Mucosa of descending colon (tissue), 3 donors: ENCODE measurements around the gene TM9SF2. TPM values are rescaled to one million over a fixed set of nuclear protein-coding genes. Genes with fewer than 3 reads are reported as not detected.

Experiments
- ATAC-seq: fragments of 200-7000 bp; cut with Tn5 transposase; one replicate; pipeline ENCODE4 v1.9.1; 2020; ENCODE audit warnings: mild to moderate bottlenecking, moderate library complexity
- DNase-seq, 3 donors: peaks; one replicate each; pipeline ENCODE4 v3.0.0-alpha.2; 2020
- H3K36me3 ChIP-seq: fragments of 200-600 bp; one replicate; pipeline ENCODE4 v1.8.0; 2021; ENCODE audit warnings: low read depth, mild to moderate bottlenecking
- H3K4me1 ChIP-seq: fragments of 200-600 bp; one replicate; pipeline ENCODE4 v1.8.0; 2021; ENCODE audit warnings: low read depth, mild to moderate bottlenecking
- H3K4me3 ChIP-seq: fragments of 200-600 bp; one replicate; pipeline ENCODE4 v1.8.0; 2021; ENCODE audit warnings: mild to moderate bottlenecking
- H3K9me3 ChIP-seq: fragments of 200-600 bp; one replicate; pipeline ENCODE4 v1.8.0; 2021; ENCODE audit warnings: mild to moderate bottlenecking
- CTCF ChIP-seq: fragments of 200-600 bp; IDR thresholded peaks from one replicate; pipeline ENCODE4 v1.8.0; 2022; ENCODE audit warnings: antibody characterized with exemption, mild to moderate bottlenecking
- intact Hi-C, 2 donors: fragments of 100-400 bp; cut with DNase I in 1 of 2; cut with micrococcal nuclease in 1 of 2; formaldehyde crosslinking; loops; one replicate each; pipeline versions ENCODE4 v1.11.0 to v1.11.1; 2022; cut with DNase I, micrococcal nuclease
- total RNA-seq, 3 donors: library from RNA; stranded (reverse); fragmentation: NEBNext Ultra II Directional in 2 of 3; extraction: Animal tissue kit (Norgen Biotek cat#: 25700) in 2 of 3; gene quantifications; one replicate each; pipeline versions ENCODE4 v1.2.1 to v1.2.4, GENCODE V29; 2021 to 2023
- donor health status: DM: no; HTN: no; CAD: no; lungs with moderate emphysema.
- donor health status: DM: no; HTN: no; CAD: no.
- donor health status: DM: no; HTN: yes; CAD: no.

Gene TM9SF2
- total RNA-seq, 3 donors from 2014 or later: 129 to 202 (median 200) TPM

DNA sequence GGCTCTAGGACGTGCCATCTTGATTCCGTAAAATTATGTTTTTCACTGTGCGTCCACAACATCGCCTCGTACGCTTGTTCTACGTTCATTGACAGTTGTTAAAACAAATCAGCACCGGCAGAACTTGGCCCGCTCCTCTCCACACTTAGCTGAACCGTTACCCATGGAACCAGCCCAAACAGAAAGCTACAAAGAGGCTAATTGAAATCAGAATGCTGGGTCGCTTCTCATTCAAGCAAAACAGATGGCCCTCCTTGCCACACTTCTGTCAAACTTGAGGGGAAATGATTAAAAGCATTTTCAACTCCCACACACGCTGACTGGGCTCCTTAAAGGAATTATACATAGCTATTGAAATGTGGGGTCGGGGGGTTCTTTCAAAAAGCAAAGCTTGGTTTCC is 71.6 kb downstream of the TM9SF2 start:
- intact Hi-C loops: no loop called here
- TF ChIP-seq CTCF: no peak
- ATAC-seq (no peak), DNase-seq (no peak)
- no peak overlapping the region for H3K4me3 ChIP-seq
- H3K4me1 ChIP-seq: no peaks in the 10 kb centered on the region
- H3K9me3 ChIP-seq: no peaks in the 10 kb centered on the region
- no peaks in the 10 kb centered on the region for H3K36me3 ChIP-seq

- Histone ChIP-seq H3K9me3 (no peaks in the 10 kb centered on the region), H3K4me3 (no peak overlapping the region), H3K36me3 (no peaks in the 10 kb centered on the region), H3K4me1 (peaks cover 2% of the 10 kb centered on the region)
- ATAC-seq (no peak), DNase-seq (no peak)
- intact Hi-C loops: no loop called here
- TF ChIP-seq CTCF: no peak
Measured at GRCh38 chr13:99575376-99576120, 74.3 kb downstream of the TM9SF2 start.

DNA sequence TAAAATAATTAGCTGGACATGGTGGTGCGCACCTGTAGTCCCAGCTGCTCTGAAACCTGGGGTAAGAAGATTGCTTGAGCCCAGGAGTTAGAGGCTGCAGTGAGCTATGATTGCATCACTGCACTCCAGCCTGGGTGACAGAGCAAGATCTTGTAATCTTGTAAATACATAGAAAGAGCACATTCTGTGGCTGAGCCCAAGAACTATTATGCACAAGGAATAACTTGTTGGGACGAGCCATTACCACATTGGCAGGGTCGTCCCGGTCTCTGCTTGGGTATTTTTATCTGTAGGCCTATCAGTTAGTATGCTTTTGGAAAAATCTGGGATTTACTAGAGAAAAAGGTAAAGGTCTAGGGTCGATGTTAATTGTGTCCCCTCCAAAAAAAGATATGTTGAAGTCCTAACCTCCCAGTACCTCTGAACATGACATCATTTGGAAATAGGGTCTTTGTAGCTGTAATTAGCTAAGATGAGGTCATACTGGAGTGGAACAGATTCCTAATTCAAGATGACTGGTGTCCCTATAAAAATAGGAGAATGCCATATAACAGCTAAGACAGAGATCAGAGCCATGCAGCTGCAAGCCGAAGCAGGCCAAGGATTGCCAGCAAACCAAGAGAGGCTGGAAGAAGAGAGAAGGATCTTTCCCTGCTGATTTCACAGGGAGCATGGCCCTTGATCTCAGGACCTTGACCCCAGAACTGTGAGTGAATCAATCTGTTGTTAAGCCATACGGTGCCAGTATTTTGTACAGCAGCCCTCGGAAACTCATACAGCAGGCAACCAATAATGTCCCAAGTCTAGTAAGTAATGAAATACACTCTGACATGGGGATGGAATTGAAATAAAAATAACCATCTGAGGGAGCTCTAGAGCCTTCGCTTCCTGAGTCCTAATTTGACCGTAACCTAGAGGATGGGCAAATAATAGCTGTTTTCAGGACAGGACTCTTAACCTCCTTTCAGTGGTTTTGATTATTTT is 77.0 kb downstream of the TM9SF2 start:
- no peak for TF ChIP-seq CTCF
- intact Hi-C loops: no loop called here
- peaks cover 2% of the 10 kb centered on the region for H3K4me1 ChIP-seq
- no peaks in the 10 kb centered on the region for H3K9me3 ChIP-seq
- ATAC-seq: peak; percentile 29
- DNase-seq: no peak
- H3K4me3 ChIP-seq: no peak overlapping the region
- no peaks in the 10 kb centered on the region for H3K36me3 ChIP-seq

DNA sequence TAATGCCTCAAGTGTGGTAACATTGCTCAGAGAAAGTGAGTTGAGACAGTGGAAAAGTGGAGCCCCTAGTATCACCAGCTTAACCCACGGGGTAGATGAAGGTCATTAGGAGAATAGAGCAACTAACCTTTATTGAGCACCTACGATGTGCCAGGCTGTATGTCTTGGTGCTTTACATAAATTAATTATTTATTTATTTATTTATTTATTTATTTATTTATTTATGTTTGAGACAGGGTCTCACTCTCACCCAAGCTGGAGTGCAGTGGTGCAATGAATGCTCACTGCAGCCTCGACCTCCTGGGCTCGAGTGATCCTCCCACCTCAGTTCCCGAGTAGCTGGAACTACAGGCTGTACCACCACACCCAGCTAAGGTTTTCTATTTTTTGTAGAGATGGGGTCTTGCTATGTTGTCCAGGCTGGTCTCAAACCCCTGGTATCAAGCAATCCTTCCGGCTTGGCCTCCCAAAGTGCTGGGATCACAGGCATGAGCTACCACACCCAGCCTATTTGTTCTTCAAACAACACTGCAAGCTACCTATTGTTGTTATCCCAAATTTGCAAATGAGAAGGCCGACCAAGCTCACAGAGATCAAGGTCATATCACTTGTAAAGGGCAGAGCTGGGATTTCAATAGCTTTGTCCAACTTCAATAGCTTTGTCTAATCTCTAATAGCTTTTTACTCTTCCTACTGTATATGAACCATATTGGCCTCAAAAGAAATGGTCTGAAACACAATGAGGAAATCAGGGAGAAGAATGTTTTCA is 79.4 kb downstream of the TM9SF2 start:
- intact Hi-C loops: no loop called here
- no peak for DNase-seq
- no peaks in the 10 kb centered on the region for H3K9me3 ChIP-seq
- no peak for TF ChIP-seq CTCF
- H3K4me3 ChIP-seq: no peak overlapping the region
- no peak for ATAC-seq
- H3K4me1 ChIP-seq: peaks cover 2% of the 10 kb centered on the region
- H3K36me3 ChIP-seq: no peaks in the 10 kb centered on the region

- intact Hi-C loops: no loop called here
- no peak for ATAC-seq
- TF ChIP-seq CTCF: no peak
- DNase-seq: no peak
- Histone ChIP-seq H3K4me3 (no peak overlapping the region), H3K4me1 (peaks cover 2% of the 10 kb centered on the region), H3K9me3 (no peaks in the 10 kb centered on the region), H3K36me3 (no peaks in the 10 kb centered on the region)
Measured at GRCh38 chr13:99582511-99582910, 81.2 kb downstream of the TM9SF2 start.
